ENCODE measurements around the gene PSG7.
"Not testable (repeated sequence)": the region's sequence is repeated elsewhere in the genome, so short reads cannot be mapped to it uniquely, and the experiment has no call there.

Gene PSG7

DNA sequence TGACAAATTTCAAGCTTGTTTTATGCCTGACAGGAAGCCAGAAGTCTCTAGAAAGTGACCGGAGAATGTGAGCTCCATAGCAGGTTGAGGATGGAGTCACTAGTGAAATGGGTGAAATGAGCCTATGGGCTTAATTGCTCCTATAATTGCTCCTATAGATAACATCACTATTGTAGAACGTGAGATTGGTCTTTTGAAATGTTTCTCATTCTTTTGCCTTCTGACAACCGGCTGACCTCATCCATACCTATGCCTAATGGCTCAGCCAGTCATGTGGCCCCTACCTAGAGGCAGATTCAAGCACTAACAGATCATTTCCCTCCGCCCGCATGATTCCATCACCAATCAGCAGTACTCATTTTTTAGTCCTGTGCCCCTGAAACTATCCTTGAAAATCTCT is 23.5 kb downstream of the PSG7 start:
- not testable (repeated sequence) for DNase-seq (ENCODE audit: low spot score)

DNA sequence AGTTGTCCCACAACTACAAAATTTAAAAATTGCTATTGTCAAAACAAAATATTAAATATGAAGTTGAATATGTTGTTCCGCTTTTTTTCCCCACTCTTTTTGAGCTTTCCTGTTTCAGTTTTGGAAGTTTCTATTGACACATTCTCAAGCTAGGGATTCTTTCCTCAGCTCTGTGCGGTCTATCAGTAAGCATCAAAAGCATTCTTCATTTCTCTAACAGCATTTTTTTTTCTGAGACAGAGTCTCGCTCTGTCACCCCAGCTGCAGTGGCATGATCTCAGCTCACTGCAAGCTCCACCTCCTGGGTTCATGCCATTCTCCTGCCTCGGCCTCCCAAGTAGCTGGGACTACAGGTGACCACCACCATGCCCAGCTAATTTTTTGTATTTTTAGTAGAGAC is 24.1 kb downstream of the PSG7 start:
- not testable (repeated sequence) for DNase-seq (ENCODE audit: low spot score)

DNA sequence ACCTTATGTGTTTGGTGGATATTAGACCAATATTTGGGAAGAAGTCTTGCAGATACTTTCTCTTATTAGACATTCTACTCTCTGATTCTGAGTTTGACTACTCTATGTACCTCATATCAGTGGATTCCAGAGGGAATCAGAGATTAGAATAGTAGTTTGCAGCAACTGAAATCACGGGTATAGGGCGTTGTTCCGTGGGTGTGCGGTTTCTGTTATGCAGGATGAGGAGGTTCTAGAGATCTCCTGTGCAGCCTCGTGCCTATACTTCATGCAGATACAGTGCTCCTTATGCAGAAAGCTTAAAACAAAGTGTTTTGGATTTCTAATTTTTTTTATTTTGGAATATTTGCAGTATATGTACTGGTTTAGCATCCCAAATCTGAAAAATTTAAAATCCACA is 25.3 kb downstream of the PSG7 start:
- not testable (repeated sequence) for DNase-seq (ENCODE audit: low spot score)

DNA sequence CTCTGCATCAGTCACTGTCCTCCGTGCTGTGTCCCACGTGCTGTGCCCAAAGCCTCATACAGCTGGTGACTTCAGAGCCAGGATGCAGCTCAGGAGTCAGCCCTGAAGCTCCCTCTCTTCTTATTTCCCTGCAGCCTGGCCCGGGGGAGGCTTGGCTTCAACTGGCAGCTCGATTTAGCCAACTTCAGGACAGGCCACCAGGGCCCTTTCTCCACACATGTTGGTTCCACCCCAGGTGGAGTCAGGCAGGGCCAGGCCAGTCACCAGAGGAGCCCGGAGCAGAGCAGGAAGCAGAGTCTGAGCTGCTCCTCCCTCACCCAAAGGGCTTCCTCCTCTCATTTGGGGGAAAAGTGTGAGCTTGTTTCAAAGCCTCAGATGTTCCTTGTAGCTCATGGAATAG is 30.8 kb downstream of the PSG7 start:
- DNase-seq (ENCODE audit: low spot score), result not testable (repeated sequence)

DNA sequence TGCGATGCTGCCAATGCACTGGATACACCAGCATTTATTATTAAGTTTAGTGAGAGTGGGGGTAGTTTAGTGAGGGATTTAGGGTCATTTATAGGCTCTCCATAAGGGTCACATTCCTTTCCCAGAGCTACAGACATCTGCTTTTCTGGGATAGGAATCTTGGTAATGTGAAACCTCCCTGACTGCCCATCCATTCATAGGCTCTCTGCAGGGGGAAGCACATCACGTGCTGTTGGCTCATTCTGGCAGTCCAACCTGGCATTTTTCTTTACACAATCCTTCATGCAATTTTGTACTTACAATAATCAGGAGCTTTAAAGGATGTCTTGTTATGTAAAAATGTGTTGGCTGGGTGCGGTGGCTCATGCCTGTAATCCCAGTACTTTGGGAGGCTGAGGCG is 36.4 kb downstream of the PSG7 start:
- DNase-seq (ENCODE audit: low spot score), result not testable (repeated sequence)

DNA sequence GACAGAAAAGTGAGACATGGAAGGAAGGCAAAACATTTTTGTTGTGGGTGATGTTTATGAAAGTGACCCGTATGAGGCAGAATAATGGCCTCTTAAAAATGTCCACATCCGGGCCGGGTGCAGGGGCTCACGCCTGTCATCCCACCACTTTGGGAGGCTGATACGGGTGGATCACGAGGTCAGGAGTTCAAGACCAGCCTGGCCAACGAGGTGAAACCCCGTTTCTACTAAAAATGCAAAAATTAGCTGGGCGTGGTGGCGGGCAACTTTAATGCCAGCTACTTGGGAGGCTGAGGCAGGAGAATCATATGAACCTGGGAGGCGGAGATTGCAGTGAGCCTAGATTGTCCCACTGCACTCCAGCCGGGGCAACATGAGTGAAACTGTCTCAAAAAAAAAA is 37.3 kb downstream of the PSG7 start:
- DNase-seq (ENCODE audit: low spot score), result not testable (repeated sequence)

DNA sequence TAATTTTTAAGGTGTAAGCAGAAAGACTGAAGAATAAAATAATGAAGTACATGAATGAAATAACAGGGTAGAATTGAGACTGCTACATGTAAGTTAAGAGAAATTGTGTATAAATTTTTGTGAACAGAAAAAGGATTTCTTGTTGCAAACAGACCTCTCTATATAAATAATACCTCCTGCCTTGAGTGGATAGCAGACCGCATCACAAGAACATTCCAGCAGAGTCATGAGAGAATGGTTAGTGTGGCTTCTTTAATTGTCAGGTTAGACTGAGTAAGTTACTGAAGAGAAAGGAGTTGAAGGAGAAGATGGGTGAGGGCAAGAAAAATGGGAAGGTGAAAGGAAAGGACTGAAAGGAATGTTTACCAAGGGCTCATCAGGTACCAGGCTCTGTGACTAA is 37.9 kb downstream of the PSG7 start:
- DNase-seq (ENCODE audit: low spot score), result not testable (repeated sequence)

DNA sequence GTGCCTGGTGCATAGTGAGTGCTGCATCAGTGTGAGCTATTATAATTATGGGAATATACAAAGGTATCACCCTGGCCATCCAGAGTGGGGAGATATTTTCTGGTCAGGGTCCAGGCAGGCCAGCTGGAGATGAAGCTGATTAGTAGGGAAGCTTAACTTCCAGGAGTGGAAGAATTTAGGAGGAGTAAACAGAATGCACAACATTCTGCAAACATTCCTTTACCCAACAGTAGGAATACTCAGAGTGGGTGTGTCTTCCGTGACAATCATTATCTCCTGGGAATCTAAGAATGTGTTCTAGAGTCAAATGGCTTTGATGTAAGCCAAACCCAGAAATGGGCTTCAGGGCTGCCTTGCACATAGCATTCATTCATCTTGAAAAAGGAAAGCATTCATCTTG is 38.4 kb downstream of the PSG7 start:
- not testable (repeated sequence) for DNase-seq (ENCODE audit: low spot score)

DNA sequence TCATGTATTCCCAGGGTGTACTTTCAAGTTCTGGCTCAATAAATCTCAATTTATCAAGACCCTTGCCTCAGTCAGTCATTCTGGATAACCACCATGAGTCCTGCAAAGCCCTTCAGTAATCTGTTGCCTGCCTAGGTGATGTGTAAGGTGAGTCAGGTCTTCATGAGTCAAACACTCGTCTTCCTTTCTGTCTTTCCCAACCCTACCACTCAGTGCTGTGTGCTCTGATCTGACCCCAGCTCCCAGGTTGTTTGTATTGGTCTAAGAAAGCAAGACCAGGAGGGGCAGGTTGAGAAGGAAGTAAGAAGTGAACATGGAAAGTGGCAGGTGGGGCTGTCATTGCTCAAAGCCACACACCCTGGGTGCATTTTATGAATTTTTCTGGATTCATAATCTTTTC is 39.3 kb downstream of the PSG7 start:
- DNase-seq (ENCODE audit: low spot score), result not testable (repeated sequence)

DNA sequence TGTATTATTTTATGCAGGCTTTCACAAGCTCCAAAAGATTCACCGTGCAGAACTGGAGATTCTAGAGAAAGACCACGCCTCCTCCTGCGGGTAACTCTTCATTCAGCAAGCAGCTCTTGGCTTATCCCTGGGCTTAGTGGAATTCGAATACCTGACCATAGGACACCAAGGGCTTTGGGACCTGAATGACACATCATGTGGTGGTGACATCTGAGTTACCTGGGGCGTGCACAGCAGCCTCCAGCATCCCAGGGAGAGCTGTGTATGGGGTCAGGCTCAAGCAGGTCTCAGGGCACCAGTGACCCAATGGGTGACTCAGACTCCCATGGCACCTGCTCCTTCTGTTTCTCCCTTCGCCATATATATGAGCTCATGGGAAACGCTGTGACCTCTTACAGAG is 46.6 kb downstream of the PSG7 start:
- not testable (repeated sequence) for DNase-seq (ENCODE audit: low spot score)

DNA sequence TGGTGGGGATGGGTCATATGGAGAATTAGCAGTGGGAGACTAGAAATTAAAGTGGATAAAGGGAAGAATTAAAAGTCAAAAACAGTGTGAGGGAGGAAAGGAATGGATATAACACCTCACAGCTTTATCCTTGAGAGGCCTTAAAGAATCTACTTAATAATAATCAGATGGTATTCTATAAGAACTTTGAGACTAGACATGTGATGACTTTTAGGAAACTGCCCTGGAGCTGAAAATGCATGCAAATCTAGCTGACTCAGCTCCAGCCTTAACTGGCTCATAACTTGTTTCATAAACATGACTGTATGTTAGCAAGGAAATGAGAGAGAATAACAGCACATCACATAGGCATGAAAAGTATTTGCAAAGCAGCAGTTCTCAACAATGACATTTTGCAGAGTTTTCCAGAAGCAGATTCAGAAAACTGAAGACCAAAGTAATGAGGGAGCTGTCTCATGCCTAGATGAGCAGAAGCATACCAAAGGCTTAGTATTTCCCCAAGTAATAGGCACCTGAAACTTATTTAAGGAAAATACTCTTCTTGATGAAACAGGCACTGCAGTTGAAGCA is 49.0 kb downstream of the PSG7 start:
- not testable (repeated sequence) for DNase-seq (ENCODE audit: low spot score)

DNA sequence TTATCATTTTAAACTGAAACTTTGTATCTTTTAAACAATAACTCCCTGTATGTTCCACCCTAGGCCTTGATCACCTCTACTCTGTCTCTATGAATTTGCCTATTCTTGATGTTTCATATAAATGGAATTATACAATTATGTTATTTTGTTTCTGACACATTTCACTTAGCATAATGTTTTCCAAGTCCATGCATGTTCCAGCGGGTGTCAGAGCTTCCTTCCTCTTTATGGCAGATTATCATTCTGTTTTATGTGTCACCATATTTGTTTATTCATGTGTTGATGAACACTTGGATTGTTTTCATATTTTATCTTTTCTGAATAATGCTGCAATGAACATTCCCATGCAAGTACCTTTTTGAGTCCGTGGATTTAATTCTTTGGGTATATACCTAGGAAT is 54.3 kb downstream of the PSG7 start:
- not testable (repeated sequence) for DNase-seq (ENCODE audit: low spot score)

DNA sequence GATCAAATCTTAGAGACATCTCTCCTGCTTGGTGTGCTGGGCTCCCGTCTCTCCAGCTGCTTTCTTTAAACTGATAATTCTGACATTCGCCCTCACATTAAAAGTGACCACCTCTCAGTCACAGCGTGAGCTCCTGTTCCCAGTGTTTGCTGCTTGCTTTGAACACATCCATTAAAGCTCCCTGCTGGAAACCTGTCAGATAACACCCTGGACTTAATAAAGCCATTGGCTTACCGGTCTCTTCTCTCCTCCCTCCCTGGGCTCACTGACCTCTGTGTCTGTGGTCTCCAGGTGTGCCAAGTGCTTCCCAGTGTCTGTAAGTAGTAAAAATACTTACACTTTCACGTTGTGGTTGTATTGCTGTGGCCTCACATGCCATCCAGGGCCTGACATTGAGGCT is 55.0 kb downstream of the PSG7 start:
- DNase-seq (ENCODE audit: low spot score), result not testable (repeated sequence)

DNA sequence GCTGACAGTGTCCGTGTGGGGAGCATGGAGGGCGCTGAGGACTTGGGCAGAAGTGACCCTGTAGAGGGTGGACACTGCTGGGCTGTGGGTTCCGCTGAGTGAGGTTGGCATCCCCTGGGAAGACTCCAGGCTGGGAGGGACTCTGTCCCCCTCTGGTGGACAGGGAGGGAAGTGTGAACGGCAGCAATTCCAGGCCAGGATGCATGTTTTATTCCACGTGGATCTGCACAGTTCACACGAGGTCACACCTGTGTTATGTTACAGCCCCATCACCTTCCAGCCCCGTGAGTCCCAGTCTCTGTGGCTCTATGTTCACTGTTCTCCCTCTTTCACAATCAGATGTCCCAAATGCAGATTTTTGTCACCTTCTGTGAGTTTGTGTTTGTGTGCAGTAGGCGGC is 55.7 kb downstream of the PSG7 start:
- not testable (repeated sequence) for DNase-seq (ENCODE audit: low spot score)

DNA sequence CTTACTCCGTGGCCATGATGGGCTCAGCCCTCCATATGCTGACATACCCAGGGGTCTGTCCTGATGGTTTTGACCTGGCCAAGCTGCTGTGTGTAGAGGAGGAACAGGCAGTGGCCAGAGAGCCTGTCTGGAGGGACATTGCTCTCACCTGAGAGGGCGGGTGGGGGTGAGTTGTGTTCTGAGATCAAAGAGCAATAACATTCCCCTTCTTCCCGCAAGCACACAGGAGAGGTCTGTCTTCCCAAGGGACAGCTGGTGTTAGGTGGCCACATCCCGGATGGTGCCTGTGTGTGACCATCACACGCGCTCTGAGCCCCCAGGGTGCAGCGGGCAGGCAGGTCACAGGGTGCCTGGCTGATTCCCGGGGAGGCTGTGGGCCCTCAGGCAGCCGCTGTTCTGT is 56.4 kb downstream of the PSG7 start:
- not testable (repeated sequence) for DNase-seq (ENCODE audit: low spot score)

DNA sequence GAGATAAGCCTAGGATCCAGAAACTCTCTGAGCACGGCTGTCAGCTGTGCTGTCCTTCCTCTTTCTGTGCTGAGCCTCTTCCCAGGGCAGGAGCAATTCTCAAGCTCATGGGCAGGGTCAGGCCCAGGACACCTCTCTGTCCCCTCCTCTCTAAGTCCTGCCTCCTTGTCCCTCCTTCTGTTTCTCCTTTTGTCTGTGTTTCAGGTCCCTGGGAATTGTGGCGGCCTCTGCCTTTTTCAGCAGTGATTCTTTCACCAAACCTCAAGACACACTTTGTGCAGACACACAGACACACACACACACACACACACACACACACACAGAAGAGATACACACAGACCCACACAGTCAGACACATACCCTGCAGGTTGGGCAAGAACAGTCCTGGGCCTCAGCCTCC is 57.4 kb downstream of the PSG7 start, which contains the start of gene PSG1:
TSS of gene PSG1 (minus strand) at position 101 of the 400 bp plus-strand sequence. CDS start 132 bp downstream, outside the sequence.
- no peak for DNase-seq (ENCODE audit: low spot score)

DNA sequence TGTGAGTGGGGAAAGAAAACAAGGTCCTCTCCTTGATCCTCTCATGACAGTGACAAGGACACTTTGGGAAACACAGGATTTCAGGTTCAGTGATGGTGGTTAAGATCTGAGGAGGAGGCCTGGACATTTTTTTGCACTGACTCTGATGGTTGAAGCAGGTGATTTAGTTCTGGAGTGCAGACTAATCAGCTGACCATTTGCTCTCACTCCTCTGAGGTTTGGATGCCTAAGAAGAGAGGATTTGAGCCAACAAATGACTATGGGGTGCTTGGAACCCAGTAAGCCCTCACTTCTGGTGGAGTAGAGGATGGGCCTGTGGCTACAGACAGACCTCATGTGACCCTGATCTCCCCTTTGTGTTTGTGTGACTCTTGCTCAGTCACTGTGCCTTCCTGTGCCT is 60.4 kb downstream of the PSG7 start:
- DNase-seq (ENCODE audit: low spot score), result not testable (repeated sequence)

DNA sequence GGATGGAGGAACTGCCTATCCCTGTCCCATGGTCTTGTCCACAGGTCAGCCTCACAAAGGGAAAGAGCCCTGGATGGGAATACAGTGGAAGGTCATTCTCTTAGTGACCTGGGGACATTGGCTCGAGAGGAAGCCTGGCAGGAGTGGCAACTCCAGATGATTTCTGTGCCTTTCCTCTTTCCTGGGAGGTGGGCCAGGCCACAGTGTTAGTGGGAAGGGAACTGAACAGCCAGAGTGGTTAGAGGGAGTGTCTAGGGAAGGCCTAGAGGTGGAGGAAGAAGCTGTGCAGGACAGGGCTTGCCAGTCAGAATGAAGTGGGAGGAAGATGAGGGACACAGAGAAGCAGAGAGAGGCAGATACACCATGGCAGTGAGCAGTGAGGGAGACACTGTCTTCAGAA is 61.1 kb downstream of the PSG7 start:
- not testable (repeated sequence) for DNase-seq (ENCODE audit: low spot score)

DNA sequence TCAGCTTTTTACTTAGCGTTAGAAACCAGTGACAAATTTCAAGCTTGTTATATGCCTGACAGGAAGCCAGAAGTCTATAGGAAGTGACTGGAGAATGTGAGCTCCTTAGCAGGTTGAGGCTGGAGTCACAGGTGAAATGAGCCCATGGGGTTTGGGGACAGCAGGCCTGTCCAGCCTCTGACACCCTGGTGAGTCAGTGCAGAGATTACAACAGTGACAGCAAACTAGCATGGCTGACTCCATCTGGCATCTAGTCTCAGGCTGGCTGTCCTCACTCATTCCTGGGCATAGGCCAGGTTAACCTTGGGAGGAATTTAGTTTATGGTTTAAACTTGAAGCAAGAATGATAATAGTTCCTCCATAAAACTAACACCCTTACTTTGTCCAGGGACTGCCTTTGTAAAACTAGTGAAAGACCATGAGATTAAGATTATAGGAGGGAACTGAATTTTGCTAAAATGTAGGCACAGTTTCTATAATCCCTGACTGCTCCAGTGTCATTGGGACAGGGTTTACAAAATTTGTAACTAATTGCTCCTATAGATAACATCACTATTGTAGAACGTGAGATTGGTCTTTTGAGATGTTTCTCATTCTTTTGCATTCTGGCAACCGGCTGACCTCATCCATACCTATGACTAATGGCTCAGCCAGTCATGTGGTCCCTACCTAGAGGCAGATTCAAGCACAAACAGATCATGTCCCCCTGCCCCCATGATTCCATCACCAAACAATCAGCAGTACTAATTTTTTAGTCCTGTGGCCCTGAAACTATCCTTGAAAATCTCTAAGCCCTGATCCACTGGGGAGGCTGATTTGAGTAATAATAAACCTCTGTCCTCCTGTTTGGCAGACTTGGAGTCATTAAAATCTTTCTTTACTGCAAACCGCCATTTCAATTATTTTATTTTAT is 61.9 kb downstream of the PSG7 start:
- not testable (repeated sequence) for DNase-seq (ENCODE audit: low spot score)

DNA sequence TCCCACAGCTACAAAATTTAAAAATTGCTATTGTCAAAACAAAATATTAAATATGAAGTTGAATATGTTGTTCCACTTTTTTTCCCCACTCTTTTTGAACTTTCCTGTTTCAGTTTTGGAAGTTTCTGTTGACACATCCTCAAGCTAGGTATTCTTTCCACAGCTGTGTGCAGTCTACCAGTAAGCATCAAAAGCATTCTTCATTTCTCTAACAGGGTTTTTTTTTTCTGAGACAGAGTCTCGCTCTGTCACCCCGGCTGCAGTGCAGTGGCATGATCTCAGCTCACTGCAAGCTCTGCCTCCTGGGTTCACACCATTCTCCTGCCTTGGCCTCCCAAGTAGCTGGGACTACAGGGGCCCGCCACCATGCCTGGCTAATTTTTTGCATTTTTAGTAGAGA is 62.9 kb downstream of the PSG7 start:
- not testable (repeated sequence) for DNase-seq (ENCODE audit: low spot score)
